NCI-H1694 treated with DMSO at 0.1 percent for 48 hours (cell line): ENCODE results near the gene COX11.

Experiments used
- DNase-seq: peaks from one replicate; lab custom pipeline; 2025; lab: John Stamatoyannopoulos, UW

Gene COX11

GRCh38 chr17:54967621-54968261, 713 bp downstream of the COX11 start:
- DNase-seq: no peak

- no peak for DNase-seq
These were observed 11.7 kb downstream of the COX11 start for GRCh38 chr17:54956791-54957190.

- DNase-seq: no peak
These were observed 17.2 kb downstream of the COX11 start for GRCh38 chr17:54951286-54951685.

GRCh38 chr17:54950116-54950515, 18.3 kb downstream of the COX11 start:
- DNase-seq: no peak

GRCh38 chr17:54948380-54948779, 20.1 kb downstream of the COX11 start:
- no peak for DNase-seq

GRCh38 chr17:54947396-54947795, 21.1 kb downstream of the COX11 start:
- no peak for DNase-seq

GRCh38 chr17:54945671-54946070, 22.8 kb downstream of the COX11 start:
- DNase-seq: no peak

- no peak for DNase-seq
These were observed 23.2 kb downstream of the COX11 start for GRCh38 chr17:54945231-54945630.

GRCh38 chr17:54944796-54945195, 23.7 kb downstream of the COX11 start:
- no peak for DNase-seq

GRCh38 chr17:54941285-54941684, 27.2 kb downstream of the COX11 start:
- no peak for DNase-seq

GRCh38 chr17:54937426-54937825, 31.0 kb downstream of the COX11 start:
- DNase-seq: no peak

- DNase-seq: no peak
These were observed 31.4 kb downstream of the COX11 start for GRCh38 chr17:54937018-54937417.

GRCh38 chr17:54935471-54935870, 33.0 kb downstream of the COX11 start:
- no peak for DNase-seq

- DNase-seq: no peak
These were observed 34.5 kb downstream of the COX11 start for GRCh38 chr17:54933921-54934320.

- DNase-seq: no peak
These were observed 35.7 kb downstream of the COX11 start for GRCh38 chr17:54932711-54933110.

GRCh38 chr17:54927525-54927924, 40.9 kb downstream of the COX11 start:
- DNase-seq: no peak

GRCh38 chr17:54924405-54924804, 44.0 kb downstream of the COX11 start:
- no peak for DNase-seq

GRCh38 chr17:54920819-54921218, 47.6 kb downstream of the COX11 start:
- no peak for DNase-seq

GRCh38 chr17:54919425-54919824, 49.0 kb downstream of the COX11 start:
- no peak for DNase-seq

- DNase-seq: no peak
These were observed 51.7 kb downstream of the COX11 start for GRCh38 chr17:54916721-54917120.
